HepG2 (cell line): ENCODE data around the gene ELF2. TPM values are rescaled to one million over a fixed set of nuclear protein-coding genes. Genes with fewer than 3 reads are reported as not detected.

ENCODE experiments used
- ATF7-NPFF ChIP-seq: sonication (generic); formaldehyde crosslinking; IDR thresholded peaks from 2 replicates; pipeline ENCODE4 v1.8.1; 2023; ENCODE audit warnings: mild to moderate bottlenecking, low read depth, missing genetic modification reagents, moderate library complexity
- HCFC1 ChIP-seq: fragments of 150-350 bp; IDR thresholded peaks from 2 replicates; pipeline ENCODE4 v1.6.1; 2014; ENCODE audit warnings: low read depth, low read length
- MAFF ChIP-seq: IDR thresholded peaks from 2 replicates; pipeline ENCODE4 v1.6.1; 2011; ENCODE audit warnings: low read depth, low read length, improper control_type of control experiment
- MBD4 ChIP-seq: IDR thresholded peaks from 2 replicates; pipeline ENCODE4 v1.6.1; 2012; ENCODE audit warnings: low read length, inconsistent platforms, borderline replicate concordance
- MYC ChIP-seq: sonication (generic); formaldehyde crosslinking; IDR thresholded peaks from 2 replicates; pipeline ENCODE4 v1.9.0; 2021; ENCODE audit warnings: missing genetic modification reagents, borderline replicate concordance
- PAF1 ChIP-seq: IDR thresholded peaks from 2 replicates; pipeline ENCODE4 v1.6.1; 2016; ENCODE audit warnings: missing genetic modification reagents, missing compliant biosample characterization
- POLR2AphosphoS2 ChIP-seq: IDR thresholded peaks from 2 replicates; pipeline ENCODE4 v1.6.1; 2011; ENCODE audit warnings: low read depth, low read length, improper control_type of control experiment
- RAD51 ChIP-seq: fragments of 450-650 bp; IDR thresholded peaks from 2 replicates; pipeline ENCODE4 v1.6.1; 2016; ENCODE audit warnings: borderline replicate concordance
- SETDB1 ChIP-seq: sonication (generic); formaldehyde crosslinking; IDR thresholded peaks from 2 replicates; pipeline ENCODE4 v1.5.1; 2020; ENCODE audit warnings: missing genetic modification reagents, mild to moderate bottlenecking, borderline replicate concordance
- SMYD3 ChIP-seq: sonication (generic); formaldehyde crosslinking; IDR thresholded peaks from 2 replicates; pipeline ENCODE4 v1.8.1; 2023; ENCODE audit warnings: mild to moderate bottlenecking, missing genetic modification reagents
- SP4 ChIP-seq: sonication (generic); formaldehyde crosslinking; IDR thresholded peaks from 2 replicates; pipeline ENCODE4 v1.8.1; 2023; ENCODE audit warnings: mild to moderate bottlenecking, missing genetic modification reagents
- SRF ChIP-seq: IDR thresholded peaks from 2 replicates; pipeline ENCODE4 v1.6.1; 2011; ENCODE audit warnings: mild to moderate bottlenecking, low read depth, low read length, moderate library complexity
- TMF1 ChIP-seq: sonication (generic); formaldehyde crosslinking; IDR thresholded peaks from 2 replicates; pipeline ENCODE4 v1.8.1; 2022; ENCODE audit warnings: low read depth, missing genetic modification reagents
- ZBTB8A ChIP-seq: sonication (generic); formaldehyde crosslinking; IDR thresholded peaks from 2 replicates; pipeline ENCODE4 v1.4.0; 2020; ENCODE audit warnings: mild to moderate bottlenecking, low read depth, missing genetic modification reagents, borderline replicate concordance
- ZFP37 ChIP-seq: sonication (generic); formaldehyde crosslinking; IDR thresholded peaks from 2 replicates; pipeline ENCODE4 v1.4.0; 2020; ENCODE audit warnings: missing genetic modification reagents, borderline replicate concordance
- ZFP62 ChIP-seq: sonication (generic); formaldehyde crosslinking; IDR thresholded peaks from 2 replicates; pipeline ENCODE4 v1.4.0; 2020; ENCODE audit warnings: missing genetic modification reagents
- ZFP82 ChIP-seq: sonication (generic); formaldehyde crosslinking; IDR thresholded peaks from 2 replicates; pipeline ENCODE4 v1.5.1; 2020; ENCODE audit warnings: mild to moderate bottlenecking, missing genetic modification reagents, borderline replicate concordance
- ZMYM2 ChIP-seq: sonication (generic); formaldehyde crosslinking; IDR thresholded peaks from 2 replicates; pipeline ENCODE4 v1.8.0; 2022; ENCODE audit warnings: mild to moderate bottlenecking, missing genetic modification reagents
- ZNF335 ChIP-seq: sonication (generic); formaldehyde crosslinking; IDR thresholded peaks from 2 replicates; pipeline ENCODE4 v1.4.0; 2020; ENCODE audit warnings: missing genetic modification reagents
- ZNF354B ChIP-seq: sonication (generic); formaldehyde crosslinking; IDR thresholded peaks from 2 replicates; pipeline ENCODE4 v1.8.0; 2022; ENCODE audit warnings: mild to moderate bottlenecking, missing genetic modification reagents
- ZNF792 ChIP-seq: IDR thresholded peaks from 2 replicates; pipeline ENCODE4 v1.6.1; 2016
- ZNF839 ChIP-seq: sonication (generic); formaldehyde crosslinking; IDR thresholded peaks from 2 replicates; pipeline ENCODE4 v1.4.0; 2020; ENCODE audit warnings: missing genetic modification reagents, mild to moderate bottlenecking, borderline replicate concordance
- ZNF850 ChIP-seq: sonication (generic); formaldehyde crosslinking; conservative IDR thresholded peaks from 2 replicates; pipeline ENCODE4 v1.9.0; 2021; ENCODE audit warnings: mild to moderate bottlenecking, missing genetic modification reagents
- ZSCAN25 ChIP-seq: sonication (generic); formaldehyde crosslinking; IDR thresholded peaks from 2 replicates; pipeline ENCODE4 v1.8.0; 2022; ENCODE audit warnings: mild to moderate bottlenecking, missing genetic modification reagents
- polyA plus RNA-seq, 8 experiments: library from polyadenylated mRNA; depleted of rRNA in 3 of 8; stranded (reverse) in 7 of 8; unstranded in 1 of 8; fragments of >200 nt; fragmentation: Illumina TruSeq in 4 of 8; extraction: Trizol in 4 of 8; gene quantifications; 2 replicates each; pipeline versions ENCODE4 v1.2.1 to v1.2.3, GENCODE V29; 2011 to 2016; ENCODE audit warnings: low read depth in 4 of 8, missing spikeins in 1 of 8, mixed read lengths in 1 of 8; ENCODE audit not compliant: insufficient read depth in 1 of 8
- total RNA-seq, 5 experiments: library from RNA; depleted of rRNA; stranded (reverse); fragments of >200 nt; fragmentation: Illumina TruSeq; extraction: Trizol; gene quantifications; 2 replicates each; pipeline ENCODE4 v1.2.3, GENCODE V29; 2016; ENCODE audit warnings: low read depth in 1 of 5
- TF ChIP-seq, protein P1 (sequence below): IDR thresholded peaks from 2 replicates; pipeline ENCODE4 v1.6.1; 2018; ENCODE audit warnings: missing genetic modification reagents, mild to moderate bottlenecking, missing compliant biosample characterization
- TF ChIP-seq, protein P2 (sequence below): sonication (generic); formaldehyde crosslinking; IDR thresholded peaks from 2 replicates; pipeline ENCODE4 v1.4.0; 2020; ENCODE audit warnings: missing genetic modification reagents, borderline replicate concordance
- TF ChIP-seq, protein P3 (sequence below): sonication (generic); formaldehyde crosslinking; IDR thresholded peaks from 2 replicates; pipeline ENCODE4 v1.4.0; 2020; ENCODE audit warnings: missing genetic modification reagents

The ELF2 gene
- total and polyA plus RNA-seq, 2 of the 13 experiments (the other 11 are each of a cell fraction or from before 2014, with no cell fraction given): 28.6 to 35.4 TPM

DNA sequence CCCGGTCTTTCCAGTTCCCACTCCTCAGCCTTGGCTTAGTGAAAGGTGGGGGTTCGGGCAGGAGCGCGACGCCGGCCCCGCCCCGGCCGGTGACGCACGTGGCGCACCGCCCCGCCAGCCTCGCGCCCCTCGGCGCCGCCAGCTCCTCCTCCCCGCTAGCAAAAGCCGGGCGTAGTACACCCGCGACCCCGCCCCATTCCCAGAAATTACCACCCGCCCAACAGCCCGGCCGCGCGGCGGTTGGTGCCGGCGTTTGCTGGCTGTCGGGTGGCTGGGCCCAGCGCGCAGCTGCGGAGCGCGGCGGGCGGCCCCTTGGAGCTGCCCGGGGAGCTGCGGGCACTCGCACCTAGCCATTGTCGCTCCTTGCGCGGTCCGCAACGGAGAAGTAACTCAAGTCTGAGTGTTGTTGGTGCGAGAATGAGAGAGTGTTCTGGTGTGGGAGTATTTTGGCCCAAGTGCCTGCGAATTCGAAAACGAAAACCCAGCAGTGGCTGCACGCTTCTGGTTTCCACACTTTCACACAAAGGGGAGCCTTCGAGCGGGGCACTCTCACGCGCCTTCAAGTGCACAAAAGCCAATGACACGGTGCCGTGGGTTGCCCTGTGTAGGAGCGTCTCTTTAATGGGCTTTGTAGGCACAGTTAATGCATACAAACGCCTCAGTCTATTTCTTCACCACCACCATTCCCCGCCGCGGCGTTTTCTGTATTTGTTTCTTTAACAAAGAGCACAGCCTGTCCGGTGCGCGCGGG is 1.0 kb upstream of the ELF2 start (continued):
- TF ChIP-seq, protein P1, sequence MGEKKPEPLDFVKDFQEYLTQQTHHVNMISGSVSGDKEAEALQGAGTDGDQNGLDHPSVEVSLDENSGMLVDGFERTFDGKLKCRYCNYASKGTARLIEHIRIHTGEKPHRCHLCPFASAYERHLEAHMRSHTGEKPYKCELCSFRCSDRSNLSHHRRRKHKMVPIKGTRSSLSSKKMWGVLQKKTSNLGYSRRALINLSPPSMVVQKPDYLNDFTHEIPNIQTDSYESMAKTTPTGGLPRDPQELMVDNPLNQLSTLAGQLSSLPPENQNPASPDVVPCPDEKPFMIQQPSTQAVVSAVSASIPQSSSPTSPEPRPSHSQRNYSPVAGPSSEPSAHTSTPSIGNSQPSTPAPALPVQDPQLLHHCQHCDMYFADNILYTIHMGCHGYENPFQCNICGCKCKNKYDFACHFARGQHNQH (CRISPR knock-in tag): 0 out of 2 replicates have a peak, but pooled peaks have one; percentile 39
- TF ChIP-seq HCFC1 (no peak), ZNF335 (CRISPR knock-in tag) (0 out of 2 replicates have a peak, but pooled peaks have one; percentile 24), ZBTB8A (no peak), ZFP82 (CRISPR knock-in tag) (no peak; the same call in 1 of the 2 replicates), ZSCAN25 (CRISPR knock-in tag) (peak; percentile 44; the same call in 1 of the 2 replicates), ZNF839 (CRISPR knock-in tag) (no peak), ZFP62 (no peak), MBD4 (no peak), PAF1 (CRISPR knock-in tag) (no peak), ZNF354B (no peak), ZFP37 (CRISPR knock-in tag) (no peak), MAFF (no peak), ZNF792 (CRISPR knock-in tag) (peak; percentile 28; the same call in 1 of the 2 replicates), ATF7-NPFF (peak; percentile 51; the same call in 1 of the 2 replicates), TMF1 (CRISPR knock-in tag) (no peak), SP4 (CRISPR knock-in tag) (peak; percentile 55), SRF (no peak), ZNF850 (CRISPR knock-in tag) (no peak), SMYD3 (CRISPR knock-in tag) (peak; percentile 71; the same call in 1 of the 2 replicates), SETDB1 (no peak), ZMYM2 (CRISPR knock-in tag) (no peak), RAD51 (no peak), MYC (peak; percentile 81), POLR2AphosphoS2 (no peak)
- TF ChIP-seq, protein P2, sequence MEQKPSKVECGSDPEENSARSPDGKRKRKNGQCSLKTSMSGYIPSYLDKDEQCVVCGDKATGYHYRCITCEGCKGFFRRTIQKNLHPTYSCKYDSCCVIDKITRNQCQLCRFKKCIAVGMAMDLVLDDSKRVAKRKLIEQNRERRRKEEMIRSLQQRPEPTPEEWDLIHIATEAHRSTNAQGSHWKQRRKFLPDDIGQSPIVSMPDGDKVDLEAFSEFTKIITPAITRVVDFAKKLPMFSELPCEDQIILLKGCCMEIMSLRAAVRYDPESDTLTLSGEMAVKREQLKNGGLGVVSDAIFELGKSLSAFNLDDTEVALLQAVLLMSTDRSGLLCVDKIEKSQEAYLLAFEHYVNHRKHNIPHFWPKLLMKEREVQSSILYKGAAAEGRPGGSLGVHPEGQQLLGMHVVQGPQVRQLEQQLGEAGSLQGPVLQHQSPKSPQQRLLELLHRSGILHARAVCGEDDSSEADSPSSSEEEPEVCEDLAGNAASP: no peak
- TF ChIP-seq, protein P3, sequence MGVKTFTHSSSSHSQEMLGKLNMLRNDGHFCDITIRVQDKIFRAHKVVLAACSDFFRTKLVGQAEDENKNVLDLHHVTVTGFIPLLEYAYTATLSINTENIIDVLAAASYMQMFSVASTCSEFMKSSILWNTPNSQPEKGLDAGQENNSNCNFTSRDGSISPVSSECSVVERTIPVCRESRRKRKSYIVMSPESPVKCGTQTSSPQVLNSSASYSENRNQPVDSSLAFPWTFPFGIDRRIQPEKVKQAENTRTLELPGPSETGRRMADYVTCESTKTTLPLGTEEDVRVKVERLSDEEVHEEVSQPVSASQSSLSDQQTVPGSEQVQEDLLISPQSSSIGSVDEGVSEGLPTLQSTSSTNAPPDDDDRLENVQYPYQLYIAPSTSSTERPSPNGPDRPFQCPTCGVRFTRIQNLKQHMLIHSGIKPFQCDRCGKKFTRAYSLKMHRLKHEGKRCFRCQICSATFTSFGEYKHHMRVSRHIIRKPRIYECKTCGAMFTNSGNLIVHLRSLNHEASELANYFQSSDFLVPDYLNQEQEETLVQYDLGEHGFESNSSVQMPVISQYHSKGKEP (CRISPR knock-in tag): no peak
